NK-92 (cell line): Measurements from ENCODE around the gene ASPM.
"Not testable (repeated sequence)": the region's sequence is repeated elsewhere in the genome, so short reads cannot be mapped to it uniquely, and the experiment has no call there.

Source experiments
- DNase-seq: peaks from one replicate; lab custom pipeline; 2025; ENCODE audit not compliant: unreplicated experiment; lab: John Stamatoyannopoulos, UW

Gene ASPM

GRCh38 chr1:197092491-197093023, 53.9 kb downstream of the ASPM start:
- DNase-seq: no peak

- no peak for DNase-seq
Observed at GRCh38 chr1:197083474-197083873, 63.0 kb downstream of the ASPM start.

GRCh38 chr1:197081117-197081753, 65.2 kb downstream of the ASPM start:
- no peak for DNase-seq

GRCh38 chr1:197080323-197080722, 66.1 kb downstream of the ASPM start:
- no peak for DNase-seq

- DNase-seq: no peak
Observed at GRCh38 chr1:197076585-197076984, 69.9 kb downstream of the ASPM start.

- DNase-seq: no peak
Observed at GRCh38 chr1:197073978-197074377, 72.5 kb downstream of the ASPM start.

GRCh38 chr1:197067457-197067818, 79.0 kb downstream of the ASPM start:
- DNase-seq: no peak

GRCh38 chr1:197066719-197067456, 79.6 kb downstream of the ASPM start, which contains the start of gene F13B:
F13B (minus strand) TSS chr1:197067260; CDS start chr1:197067223, 37 bp downstream.
- no peak for DNase-seq

GRCh38 chr1:197066277-197066676, 80.2 kb downstream of the ASPM start:
- DNase-seq: no peak

- no peak for DNase-seq
Observed at GRCh38 chr1:197065559-197065958, 80.9 kb downstream of the ASPM start.

GRCh38 chr1:197063212-197063611, 83.3 kb downstream of the ASPM start:
- DNase-seq: no peak

GRCh38 chr1:197062692-197063091, 83.8 kb downstream of the ASPM start:
- DNase-seq: no peak

GRCh38 chr1:197049100-197049499, 97.4 kb downstream of the ASPM start:
- DNase-seq: no peak

- DNase-seq: no peak
Observed at GRCh38 chr1:197042676-197043341, 103.7 kb downstream of the ASPM start.

- DNase-seq: no peak
Observed at GRCh38 chr1:197041486-197042353, 104.7 kb downstream of the ASPM start.

- DNase-seq: no peak
Observed at GRCh38 chr1:197036861-197037260, 109.6 kb downstream of the ASPM start.

- DNase-seq: not testable (repeated sequence)
Observed at GRCh38 chr1:197034631-197035339, 111.7 kb downstream of the ASPM start.
